ENCODE data around the gene UNC119. TPM values are rescaled to one million over a fixed set of nuclear protein-coding genes. Genes with fewer than 3 reads are reported as not detected.
A peak's percentile ranks its signal among the peaks of the same experiment; 100 is the strongest.

Gene UNC119
- total RNA-seq, 1 experiment from 2014 or later, result 13.0 TPM

DNA sequence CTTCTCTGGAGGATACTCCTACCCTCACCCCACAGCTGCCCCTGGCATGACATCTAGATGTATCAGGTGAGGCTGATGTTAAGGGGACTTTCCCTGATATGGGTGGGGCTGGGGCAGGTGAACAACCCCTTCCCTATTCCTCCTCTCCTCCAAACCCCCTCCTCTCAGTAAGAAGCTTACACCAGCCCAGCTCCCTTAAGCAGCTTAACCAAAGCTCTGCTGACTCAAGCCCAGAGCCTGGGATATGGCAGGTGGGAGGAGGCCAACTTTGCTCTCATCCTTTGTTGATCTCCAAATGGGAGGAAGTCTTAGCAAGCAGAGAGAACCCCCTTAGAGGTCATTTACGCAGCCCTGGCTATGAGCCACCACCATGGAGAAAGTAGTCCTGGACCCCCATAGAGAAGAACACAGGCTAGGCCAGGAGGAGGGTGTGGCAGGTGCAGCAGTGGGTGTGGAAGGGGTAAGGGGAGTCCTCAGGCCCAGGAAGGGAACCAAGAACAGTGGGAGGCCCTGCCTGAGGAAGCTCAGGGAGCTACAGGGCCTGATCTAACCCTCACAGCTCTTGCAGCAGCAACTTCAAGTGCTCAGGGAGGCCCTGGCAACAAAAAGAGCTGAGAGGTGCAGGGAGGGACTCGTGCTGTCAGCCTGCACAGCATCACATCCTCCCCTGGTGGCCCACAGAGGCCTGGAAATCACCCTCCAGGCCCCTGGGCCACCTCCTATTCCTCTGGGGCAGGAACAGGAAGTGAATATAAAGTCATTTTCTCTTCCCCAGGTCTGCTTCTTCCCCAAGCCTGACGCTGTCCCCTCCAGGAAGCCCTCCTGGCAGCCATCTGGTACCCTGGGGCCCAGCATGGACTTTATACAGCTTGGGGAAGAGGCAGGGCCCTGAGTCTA, 2.9 kb downstream of the UNC119 start:
- H3K4me1 Mint-ChIP-seq (ENCODE audit: low read depth, unreplicated experiment), result peaks cover 12% of the 10 kb centered on the region
- BruUV-seq (replicated peaks), result no TSS peak
- H3K27ac Mint-ChIP-seq (ENCODE audit: unreplicated experiment), result no peak overlapping the region
- H3K36me3 Mint-ChIP-seq (ENCODE audit: insufficient read depth, unreplicated experiment), result peaks cover 19% of the 10 kb centered on the region
- H3K4me3 Mint-ChIP-seq (ENCODE audit: low read depth, unreplicated experiment), result no peak overlapping the region
- H3K9me3 Mint-ChIP-seq (ENCODE audit: low read depth, unreplicated experiment), result no peaks in the 10 kb centered on the region
- TF ChIP-seq, protein P1, sequence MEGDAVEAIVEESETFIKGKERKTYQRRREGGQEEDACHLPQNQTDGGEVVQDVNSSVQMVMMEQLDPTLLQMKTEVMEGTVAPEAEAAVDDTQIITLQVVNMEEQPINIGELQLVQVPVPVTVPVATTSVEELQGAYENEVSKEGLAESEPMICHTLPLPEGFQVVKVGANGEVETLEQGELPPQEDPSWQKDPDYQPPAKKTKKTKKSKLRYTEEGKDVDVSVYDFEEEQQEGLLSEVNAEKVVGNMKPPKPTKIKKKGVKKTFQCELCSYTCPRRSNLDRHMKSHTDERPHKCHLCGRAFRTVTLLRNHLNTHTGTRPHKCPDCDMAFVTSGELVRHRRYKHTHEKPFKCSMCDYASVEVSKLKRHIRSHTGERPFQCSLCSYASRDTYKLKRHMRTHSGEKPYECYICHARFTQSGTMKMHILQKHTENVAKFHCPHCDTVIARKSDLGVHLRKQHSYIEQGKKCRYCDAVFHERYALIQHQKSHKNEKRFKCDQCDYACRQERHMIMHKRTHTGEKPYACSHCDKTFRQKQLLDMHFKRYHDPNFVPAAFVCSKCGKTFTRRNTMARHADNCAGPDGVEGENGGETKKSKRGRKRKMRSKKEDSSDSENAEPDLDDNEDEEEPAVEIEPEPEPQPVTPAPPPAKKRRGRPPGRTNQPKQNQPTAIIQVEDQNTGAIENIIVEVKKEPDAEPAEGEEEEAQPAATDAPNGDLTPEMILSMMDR (IDR thresholded peaks at IDR 0.05; ENCODE audit: unreplicated experiment), result no peak
- peaks cover 13% of the 10 kb centered on the region for H3K27me3 Mint-ChIP-seq (ENCODE audit: unreplicated experiment)
- intact Hi-C loops (cut with micrococcal nuclease; ENCODE audit: unreplicated experiment), result no loop called here
- CTCF ChIA-PET, result no interaction called here
- no peak for DNase-seq

DNA sequence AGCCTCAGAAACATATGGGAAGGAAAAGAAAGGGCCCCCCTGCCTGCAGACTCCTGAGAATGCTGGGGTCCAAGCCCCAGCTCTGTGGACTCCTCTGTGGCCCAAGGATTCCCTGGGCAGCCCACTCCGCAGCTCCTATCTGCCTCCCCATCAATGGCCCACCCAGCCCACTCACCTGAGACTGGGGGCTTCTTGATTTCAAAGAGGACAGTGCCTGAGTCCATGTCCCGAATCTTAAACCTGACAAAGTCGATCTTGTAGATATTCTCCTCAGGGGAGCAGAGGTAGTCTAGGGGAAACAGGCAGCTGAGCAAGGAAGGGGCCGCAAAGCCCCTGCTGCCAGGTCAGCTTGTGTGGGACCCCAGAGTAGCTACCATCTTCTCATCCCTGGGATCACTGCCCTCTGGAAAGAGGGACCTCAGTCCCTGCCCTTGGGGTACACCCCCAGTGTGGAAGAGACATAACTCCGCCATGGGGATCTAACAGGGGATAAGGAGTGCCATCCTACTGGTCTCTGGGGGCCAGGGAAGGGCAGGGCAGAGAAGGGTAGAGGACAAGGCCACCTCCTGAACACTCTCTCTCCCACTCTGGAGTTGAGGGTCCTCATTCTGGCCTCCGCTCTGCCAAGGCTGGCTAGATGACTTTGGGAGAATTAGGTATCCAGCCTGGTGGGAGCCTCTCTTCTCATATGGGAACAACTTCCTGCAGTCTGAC, 3.9 kb downstream of the UNC119 start:
- Mint-ChIP-seq H3K27me3 (ENCODE audit: unreplicated experiment) (peaks cover 15% of the 10 kb centered on the region), H3K9me3 (ENCODE audit: low read depth, unreplicated experiment) (no peaks in the 10 kb centered on the region), H3K4me1 (ENCODE audit: low read depth, unreplicated experiment) (peaks cover 12% of the 10 kb centered on the region), H3K36me3 (ENCODE audit: insufficient read depth, unreplicated experiment) (peaks cover 19% of the 10 kb centered on the region), H3K4me3 (ENCODE audit: low read depth, unreplicated experiment) (no peak overlapping the region), H3K27ac (ENCODE audit: unreplicated experiment) (no peak overlapping the region)
- TF ChIP-seq, protein P1 (IDR thresholded peaks at IDR 0.05; ENCODE audit: unreplicated experiment), result no peak
- DNase-seq, result no peak
- CTCF ChIA-PET, result interaction anchor here (0.8 kb wide), 1 partner anchor 51 kb away, joined by 3 read pairs; no protein-coding TSS in a partner anchor
- no TSS peak for BruUV-seq (replicated peaks)
- intact Hi-C loops (cut with micrococcal nuclease; ENCODE audit: unreplicated experiment), result no loop called here

DNA sequence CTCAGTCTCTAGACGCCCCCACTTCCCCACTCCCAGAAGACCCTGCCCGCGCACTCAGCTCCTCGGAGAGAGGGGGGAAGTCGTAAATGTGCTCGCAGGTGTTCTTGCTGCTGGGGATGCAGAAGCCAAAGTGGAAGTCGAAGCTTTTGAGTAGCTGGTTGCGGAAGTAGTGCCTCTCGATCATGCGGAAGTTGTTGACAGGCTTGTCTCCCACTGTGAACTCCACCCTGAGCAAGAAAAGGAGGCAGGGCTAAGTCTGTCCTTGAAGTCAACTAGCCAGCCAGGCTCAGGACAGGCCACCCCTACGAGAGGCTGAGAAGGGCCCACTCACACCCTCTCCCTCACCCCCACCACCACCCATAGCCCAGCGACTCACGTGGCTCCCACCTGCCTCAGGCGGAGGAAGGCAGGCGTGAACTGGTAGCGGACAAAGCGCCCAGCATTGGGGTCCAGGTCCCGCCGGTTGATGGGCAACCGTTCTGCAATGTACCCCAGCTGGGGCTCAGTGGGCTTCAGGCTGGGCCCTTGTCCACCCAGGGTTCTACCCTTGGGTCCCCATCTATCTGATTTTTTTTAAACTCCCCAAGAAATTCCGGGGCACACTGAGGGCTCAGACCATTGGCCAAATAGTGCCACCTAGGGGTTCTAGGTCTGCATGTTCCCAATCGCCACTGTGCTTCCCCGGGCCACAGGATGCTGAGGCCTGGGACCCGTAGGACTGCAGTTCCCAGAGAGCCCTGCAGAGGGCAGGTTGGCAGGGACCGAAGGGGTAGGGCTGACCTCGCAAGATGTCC, 4.6 kb downstream of the UNC119 start:
- TF ChIP-seq, protein P1 (IDR thresholded peaks at IDR 0.05; ENCODE audit: unreplicated experiment), result peak; percentile 88
- peak; percentile 87 for DNase-seq
- Mint-ChIP-seq H3K9me3 (ENCODE audit: low read depth, unreplicated experiment) (no peaks in the 10 kb centered on the region), H3K27me3 (ENCODE audit: unreplicated experiment) (peaks cover 15% of the 10 kb centered on the region), H3K4me3 (ENCODE audit: low read depth, unreplicated experiment) (no peak overlapping the region), H3K36me3 (ENCODE audit: insufficient read depth, unreplicated experiment) (peaks cover 16% of the 10 kb centered on the region), H3K27ac (ENCODE audit: unreplicated experiment) (no peak overlapping the region), H3K4me1 (ENCODE audit: low read depth, unreplicated experiment) (peaks cover 12% of the 10 kb centered on the region)
- CTCF ChIA-PET, result interaction anchor here (0.8 kb wide), 1 partner anchor 50 kb away, joined by 3 read pairs; no protein-coding TSS in a partner anchor
- BruUV-seq (replicated peaks), result no TSS peak
- intact Hi-C loops (cut with micrococcal nuclease; ENCODE audit: unreplicated experiment), result no loop called here

DNA sequence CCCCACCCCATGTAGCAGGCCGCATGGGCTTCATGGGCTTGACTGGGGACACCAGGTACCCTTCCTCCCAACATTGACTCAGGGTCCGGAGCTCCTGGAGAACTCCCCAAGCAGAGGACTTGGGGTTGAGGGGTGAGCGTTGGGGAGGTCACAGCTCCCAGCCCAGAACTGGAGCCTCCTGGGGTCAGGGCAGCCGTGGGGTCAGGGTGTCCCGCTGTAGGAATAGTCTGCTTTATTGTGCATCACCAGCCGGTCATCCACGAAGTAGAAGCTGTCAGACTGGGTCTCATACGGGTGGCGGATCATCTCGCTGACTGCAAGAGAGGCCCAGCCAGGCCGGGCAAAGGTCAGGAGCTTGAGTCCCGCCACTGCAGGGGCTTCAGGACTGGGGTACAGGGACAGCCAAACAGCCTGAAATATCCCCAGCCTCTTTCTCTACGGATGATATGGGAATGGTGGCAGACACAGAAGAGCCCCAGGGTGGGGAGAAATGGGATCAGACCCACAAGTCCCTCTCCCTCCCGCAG, 5.3 kb downstream of the UNC119 start:
- Mint-ChIP-seq H3K27ac (ENCODE audit: unreplicated experiment) (no peak overlapping the region), H3K4me3 (ENCODE audit: low read depth, unreplicated experiment) (no peak overlapping the region), H3K4me1 (ENCODE audit: low read depth, unreplicated experiment) (peaks cover 12% of the 10 kb centered on the region), H3K9me3 (ENCODE audit: low read depth, unreplicated experiment) (no peaks in the 10 kb centered on the region), H3K36me3 (ENCODE audit: insufficient read depth, unreplicated experiment) (peaks cover 10% of the 10 kb centered on the region), H3K27me3 (ENCODE audit: unreplicated experiment) (peaks cover 15% of the 10 kb centered on the region)
- CTCF ChIA-PET, result no interaction called here
- DNase-seq, result no peak
- TF ChIP-seq, protein P1 (IDR thresholded peaks at IDR 0.05; ENCODE audit: unreplicated experiment), result no peak
- intact Hi-C loops (cut with micrococcal nuclease; ENCODE audit: unreplicated experiment), result no loop called here
- BruUV-seq (replicated peaks), result no TSS peak

All from Calu3 (cell line).